Measurements from ENCODE around the gene RNF31.
"Not testable (repeated sequence)": the region's sequence is repeated elsewhere in the genome, so short reads cannot be mapped to it uniquely, and the experiment has no call there.

The RNF31 gene

DNA sequence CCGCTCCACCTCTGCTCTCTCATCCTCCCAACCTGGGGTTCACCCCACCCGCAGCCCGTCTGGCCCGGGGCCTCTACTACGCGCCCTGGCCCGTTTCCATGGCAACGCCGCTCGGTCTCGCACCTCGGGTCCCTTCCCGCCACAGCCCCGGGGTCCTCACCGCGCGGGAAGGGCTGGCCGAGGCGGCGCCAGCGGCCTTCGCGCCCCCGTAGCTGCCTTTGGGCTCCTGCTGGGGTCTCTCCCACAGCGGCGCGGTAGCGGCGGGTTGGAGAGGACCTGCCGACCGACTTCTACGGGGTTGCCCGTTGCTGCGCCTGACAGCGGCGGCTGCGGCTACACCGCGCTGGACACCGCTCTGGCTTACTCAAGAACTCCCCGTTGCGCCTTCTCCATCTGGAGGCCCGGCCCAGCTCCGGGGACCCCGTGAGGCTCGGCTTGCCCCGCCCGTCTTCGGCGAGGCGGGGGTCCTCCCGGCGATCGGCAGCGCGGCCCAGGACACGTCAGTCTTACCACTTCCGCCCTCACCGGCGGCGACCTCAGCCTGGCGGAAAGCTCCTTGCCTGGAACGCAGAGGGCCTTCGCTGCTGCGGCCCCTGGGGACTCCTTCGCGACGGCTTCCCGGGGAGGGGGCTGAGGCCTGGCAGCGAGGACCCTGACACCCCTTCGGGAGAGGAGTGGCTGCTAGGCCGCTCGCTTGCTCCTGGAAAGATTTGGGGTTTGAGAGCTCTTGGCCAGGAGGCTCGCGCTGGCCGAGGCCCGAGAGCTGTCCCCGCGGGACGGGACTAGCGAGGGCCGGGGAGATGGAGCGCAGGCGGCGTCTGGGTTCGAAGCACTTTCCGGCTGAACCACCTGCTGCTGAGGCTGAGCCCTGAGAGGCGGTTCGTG, 48.1 kb downstream of the RNF31 start, which contains the start of gene TM9SF1:
TSS of gene TM9SF1 (minus strand) at position 256 of the 885 bp plus-strand sequence. CDS start 422 bp downstream, outside the sequence.
- peaks cover 11% of the 10 kb centered on the region for H3K36me3 ChIP-seq (ENCODE audit: control insufficient read depth, insufficient read depth, low read length)
- H3K4me1 ChIP-seq (ENCODE audit: control insufficient read depth, insufficient read depth, low read length) = peaks cover 3% of the 10 kb centered on the region
- H3K9me3 ChIP-seq (ENCODE audit: control insufficient read depth, insufficient read depth, low read length) = no peaks in the 10 kb centered on the region
- H3K27me3 ChIP-seq (ENCODE audit: control insufficient read depth, insufficient read depth, low read length) = no peaks in the 10 kb centered on the region
- peak within 1 kb of the TSS; percentile 93 for H3K4me3 ChIP-seq (ENCODE audit: low read depth, low read length)
- peak within 1 kb of the TSS; percentile 91 for H3K9ac ChIP-seq (ENCODE audit: low read depth, low read length)

DNA sequence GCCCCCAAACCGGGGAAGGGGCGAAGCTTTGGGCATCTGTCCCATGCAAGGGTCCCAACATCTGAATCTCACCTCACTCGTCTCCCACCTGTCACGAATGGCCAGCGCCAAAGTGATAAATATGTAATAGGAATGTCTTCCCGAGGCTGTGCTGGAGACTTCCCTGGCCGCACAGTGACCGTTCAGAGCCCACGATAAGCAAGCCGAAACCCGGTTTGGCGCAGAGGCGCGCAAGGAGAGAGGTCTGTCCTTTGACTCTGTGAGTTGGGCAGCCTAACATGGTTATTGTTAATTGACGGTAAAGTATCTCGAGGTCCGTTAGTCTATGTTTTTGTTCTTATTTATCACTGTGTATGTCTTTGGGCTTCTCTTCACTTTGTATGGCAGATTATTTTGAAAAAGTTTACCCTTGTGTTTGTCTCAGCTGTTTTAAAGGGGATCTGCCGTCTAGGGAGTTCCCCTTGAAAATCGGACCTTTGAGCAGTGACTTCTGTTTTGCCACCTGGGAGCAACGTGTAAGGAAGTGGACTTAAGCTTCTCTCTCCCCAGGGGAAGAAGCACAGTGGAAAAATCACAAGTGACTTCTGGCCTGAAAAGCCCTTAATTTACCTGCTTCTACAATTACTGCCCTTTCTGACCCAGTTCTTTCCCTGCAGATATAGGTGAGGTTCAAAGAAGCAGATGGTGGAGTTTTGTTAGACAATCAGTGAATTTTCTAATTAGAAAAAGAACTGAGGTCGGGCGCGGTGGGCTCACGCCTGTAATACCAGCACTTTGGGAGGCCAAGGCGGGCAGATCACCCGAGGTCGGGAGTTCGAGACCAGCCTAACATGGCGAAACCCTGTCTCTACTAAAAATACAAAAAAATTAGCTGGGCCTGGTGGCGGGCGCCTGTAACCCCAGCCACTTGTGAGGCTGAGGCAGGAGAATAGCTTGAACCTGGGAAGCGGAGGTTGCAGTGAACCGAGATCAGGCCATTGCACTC, 49.1 kb downstream of the RNF31 start:
- peaks cover 3% of the 10 kb centered on the region for H3K4me1 ChIP-seq (ENCODE audit: control insufficient read depth, insufficient read depth, low read length)
- H3K36me3 ChIP-seq (ENCODE audit: control insufficient read depth, insufficient read depth, low read length) = peaks cover 15% of the 10 kb centered on the region
- H3K9me3 ChIP-seq (ENCODE audit: control insufficient read depth, insufficient read depth, low read length) = peaks cover 2% of the 10 kb centered on the region
- H3K4me3 ChIP-seq (ENCODE audit: low read depth, low read length) = peak overlapping the region; percentile 93
- no peaks in the 10 kb centered on the region for H3K27me3 ChIP-seq (ENCODE audit: control insufficient read depth, insufficient read depth, low read length)
- peak overlapping the region; percentile 91 for H3K9ac ChIP-seq (ENCODE audit: low read depth, low read length)

DNA sequence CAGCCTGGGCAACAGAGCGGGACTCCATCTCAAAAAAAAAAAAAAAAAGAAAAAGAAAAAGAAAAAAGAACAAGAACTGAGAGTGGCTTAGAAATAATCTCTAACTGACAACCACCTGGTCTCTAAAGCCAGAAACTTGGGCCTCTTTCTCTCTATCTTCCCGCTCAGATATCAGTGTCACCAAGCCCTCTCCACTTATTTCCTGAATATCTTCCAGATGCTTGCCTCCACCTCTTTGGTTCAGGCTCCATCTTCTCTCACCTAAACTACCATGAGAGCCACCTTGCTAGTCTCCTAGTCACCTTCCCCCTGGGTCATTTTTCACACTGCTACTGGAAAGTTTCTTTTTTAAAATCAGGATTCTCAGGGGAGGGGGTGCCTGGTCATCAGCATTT, 49.8 kb downstream of the RNF31 start:
- Histone ChIP-seq H3K27me3 (ENCODE audit: control insufficient read depth, insufficient read depth, low read length) (no peaks in the 10 kb centered on the region), H3K36me3 (ENCODE audit: control insufficient read depth, insufficient read depth, low read length) (peaks cover 17% of the 10 kb centered on the region), H3K4me3 (ENCODE audit: low read depth, low read length) (peak overlapping the region; percentile 26), H3K9me3 (ENCODE audit: control insufficient read depth, insufficient read depth, low read length) (peaks cover 2% of the 10 kb centered on the region), H3K4me1 (ENCODE audit: control insufficient read depth, insufficient read depth, low read length) (peaks cover 3% of the 10 kb centered on the region), H3K9ac (ENCODE audit: low read depth, low read length) (no peak overlapping the region)

DNA sequence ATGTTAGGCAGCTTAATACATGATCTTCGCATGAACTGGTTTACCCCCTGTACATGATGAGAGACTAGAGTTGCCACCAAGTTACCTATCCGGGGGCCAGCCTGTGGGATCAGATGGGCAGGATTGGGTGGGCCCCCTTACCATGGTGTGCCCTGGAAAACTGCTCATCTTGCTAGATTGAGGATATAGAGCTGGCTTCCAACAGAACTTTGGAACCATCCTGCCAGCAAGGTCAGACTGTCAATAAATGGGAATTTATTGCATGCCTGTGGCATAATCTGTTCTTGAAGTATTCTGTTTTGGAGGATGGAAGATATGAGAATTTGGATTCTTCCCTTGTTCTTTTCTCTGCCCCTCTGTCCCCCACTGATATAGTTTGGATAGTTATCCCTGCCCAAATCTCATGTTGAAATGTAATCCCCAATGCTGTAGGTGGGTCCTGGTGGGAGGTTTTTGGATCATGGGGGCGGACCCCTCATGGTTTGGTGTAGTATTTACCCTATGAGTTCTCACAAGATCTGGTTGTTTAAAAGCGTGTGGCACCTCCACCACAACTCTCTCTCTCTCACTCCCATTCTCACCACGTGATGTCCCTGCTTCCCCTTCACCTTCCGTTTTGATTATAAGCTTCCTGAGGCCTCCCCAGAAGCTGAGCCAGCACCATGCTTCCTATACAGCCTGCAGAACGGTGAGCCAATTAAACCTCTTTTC, 51.7 kb downstream of the RNF31 start:
- H3K27me3 ChIP-seq (ENCODE audit: control insufficient read depth, insufficient read depth, low read length) = no peaks in the 10 kb centered on the region
- peaks cover 8% of the 10 kb centered on the region for H3K36me3 ChIP-seq (ENCODE audit: control insufficient read depth, insufficient read depth, low read length)
- no peak overlapping the region for H3K9ac ChIP-seq (ENCODE audit: low read depth, low read length)
- no peak overlapping the region for H3K4me3 ChIP-seq (ENCODE audit: low read depth, low read length)
- H3K4me1 ChIP-seq (ENCODE audit: control insufficient read depth, insufficient read depth, low read length) = peaks cover 3% of the 10 kb centered on the region
- peaks cover 2% of the 10 kb centered on the region for H3K9me3 ChIP-seq (ENCODE audit: control insufficient read depth, insufficient read depth, low read length)

DNA sequence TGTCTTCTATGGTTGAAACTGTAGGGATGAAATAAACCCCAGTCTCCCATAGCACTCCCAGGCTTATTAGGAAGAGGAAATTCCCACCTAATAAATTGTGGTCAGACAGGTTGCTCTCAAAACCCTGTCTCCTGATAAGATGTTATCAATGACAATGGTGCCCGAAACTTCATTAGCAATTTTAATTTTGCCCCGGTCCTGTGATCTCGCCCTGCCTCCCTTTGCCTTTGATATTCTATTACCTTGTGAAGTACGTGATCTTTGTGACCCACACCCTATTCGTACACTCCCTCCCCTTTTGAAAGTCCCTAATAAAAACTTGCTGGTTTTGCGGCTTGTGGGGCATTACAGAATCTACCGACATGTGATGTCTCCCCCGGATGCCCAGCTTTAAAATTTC, 55.2 kb downstream of the RNF31 start:
- peaks cover 19% of the 10 kb centered on the region for H3K36me3 ChIP-seq (ENCODE audit: control insufficient read depth, insufficient read depth, low read length)
- H3K9ac ChIP-seq (ENCODE audit: low read depth, low read length); H3K27me3 ChIP-seq (ENCODE audit: control insufficient read depth, insufficient read depth, low read length); H3K4me1 ChIP-seq (ENCODE audit: control insufficient read depth, insufficient read depth, low read length); H3K4me3 ChIP-seq (ENCODE audit: low read depth, low read length); H3K9me3 ChIP-seq (ENCODE audit: control insufficient read depth, insufficient read depth, low read length): not testable (repeated sequence)

DNA sequence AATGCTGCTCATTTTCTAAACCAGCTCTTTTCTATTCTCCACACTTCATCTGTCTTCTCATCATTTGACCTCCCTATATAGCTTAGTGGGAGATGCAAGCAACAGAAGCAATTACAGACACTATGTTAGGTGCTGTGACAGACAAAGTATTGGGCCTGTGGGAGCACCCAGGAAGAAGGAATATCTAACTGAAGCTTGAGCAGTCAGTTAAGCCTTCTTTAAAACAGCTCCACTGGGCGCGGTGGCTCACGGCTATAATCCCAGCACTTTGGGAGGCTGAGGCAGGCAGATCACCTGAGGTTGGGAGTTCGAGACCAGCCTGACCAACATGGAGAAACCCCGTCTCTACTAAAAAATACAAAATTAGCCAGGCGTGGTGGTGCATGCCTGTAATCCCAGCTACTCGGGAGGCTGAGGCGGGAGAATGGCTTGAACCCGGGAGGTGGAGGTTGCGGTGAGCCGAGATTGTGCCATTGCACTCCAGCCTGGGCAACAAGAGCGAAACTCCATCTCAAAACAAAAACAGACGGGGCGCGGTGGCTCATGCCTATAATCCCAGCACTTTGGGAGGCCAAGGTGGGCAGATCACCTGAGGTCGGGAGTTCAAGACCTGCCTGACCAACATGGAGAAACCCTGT, 56.1 kb downstream of the RNF31 start:
- not testable (repeated sequence) for H3K27me3 ChIP-seq (ENCODE audit: control insufficient read depth, insufficient read depth, low read length); H3K4me1 ChIP-seq (ENCODE audit: control insufficient read depth, insufficient read depth, low read length); H3K9ac ChIP-seq (ENCODE audit: low read depth, low read length); H3K9me3 ChIP-seq (ENCODE audit: control insufficient read depth, insufficient read depth, low read length); H3K4me3 ChIP-seq (ENCODE audit: low read depth, low read length)
- peaks cover 19% of the 10 kb centered on the region for H3K36me3 ChIP-seq (ENCODE audit: control insufficient read depth, insufficient read depth, low read length)

DNA sequence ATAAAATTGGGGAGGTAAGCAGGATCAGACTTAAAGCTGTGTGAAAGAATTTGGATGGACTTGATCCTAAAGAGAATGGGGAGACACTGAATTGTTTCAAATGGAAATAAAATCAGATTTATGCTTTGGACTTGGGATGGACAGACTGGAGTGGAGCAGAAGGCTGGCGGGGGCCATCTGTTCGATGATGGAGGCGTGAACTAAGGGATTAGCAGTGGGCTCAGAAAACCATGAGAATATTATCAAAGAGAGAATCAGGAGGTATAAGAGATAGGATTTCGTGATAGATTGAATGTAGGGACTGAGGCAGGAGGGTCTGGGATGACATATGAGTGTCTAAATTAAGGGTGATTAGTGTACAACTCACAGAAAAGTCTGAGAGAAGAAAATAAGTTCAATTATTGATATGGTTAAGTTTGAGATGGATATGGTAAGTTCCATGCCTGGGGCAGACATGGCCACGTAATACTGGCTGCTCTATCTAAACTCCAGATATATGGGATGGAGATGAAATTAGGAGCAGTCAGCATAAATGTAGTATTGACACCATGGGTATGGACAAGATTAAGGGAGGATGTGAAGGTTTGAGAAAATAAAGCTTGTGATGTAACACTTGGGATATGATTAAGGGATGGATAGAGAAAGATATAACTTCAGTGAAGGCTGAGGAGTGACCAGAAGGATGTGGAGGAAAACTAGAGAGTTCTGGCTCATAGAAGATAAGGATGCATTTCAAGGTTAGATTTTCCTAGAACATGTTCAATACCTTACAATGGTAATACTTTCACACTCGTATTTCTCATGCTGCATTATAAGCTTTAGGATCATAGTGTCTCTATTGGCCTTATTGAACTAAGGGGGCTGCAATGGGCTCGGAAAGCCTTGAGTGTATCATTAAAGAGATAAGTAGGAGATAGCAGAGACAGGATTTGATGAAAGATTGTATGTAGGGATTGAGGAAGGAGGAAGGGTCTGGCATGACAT, 57.2 kb downstream of the RNF31 start:
- H3K4me3 ChIP-seq (ENCODE audit: low read depth, low read length) = no peak overlapping the region

DNA sequence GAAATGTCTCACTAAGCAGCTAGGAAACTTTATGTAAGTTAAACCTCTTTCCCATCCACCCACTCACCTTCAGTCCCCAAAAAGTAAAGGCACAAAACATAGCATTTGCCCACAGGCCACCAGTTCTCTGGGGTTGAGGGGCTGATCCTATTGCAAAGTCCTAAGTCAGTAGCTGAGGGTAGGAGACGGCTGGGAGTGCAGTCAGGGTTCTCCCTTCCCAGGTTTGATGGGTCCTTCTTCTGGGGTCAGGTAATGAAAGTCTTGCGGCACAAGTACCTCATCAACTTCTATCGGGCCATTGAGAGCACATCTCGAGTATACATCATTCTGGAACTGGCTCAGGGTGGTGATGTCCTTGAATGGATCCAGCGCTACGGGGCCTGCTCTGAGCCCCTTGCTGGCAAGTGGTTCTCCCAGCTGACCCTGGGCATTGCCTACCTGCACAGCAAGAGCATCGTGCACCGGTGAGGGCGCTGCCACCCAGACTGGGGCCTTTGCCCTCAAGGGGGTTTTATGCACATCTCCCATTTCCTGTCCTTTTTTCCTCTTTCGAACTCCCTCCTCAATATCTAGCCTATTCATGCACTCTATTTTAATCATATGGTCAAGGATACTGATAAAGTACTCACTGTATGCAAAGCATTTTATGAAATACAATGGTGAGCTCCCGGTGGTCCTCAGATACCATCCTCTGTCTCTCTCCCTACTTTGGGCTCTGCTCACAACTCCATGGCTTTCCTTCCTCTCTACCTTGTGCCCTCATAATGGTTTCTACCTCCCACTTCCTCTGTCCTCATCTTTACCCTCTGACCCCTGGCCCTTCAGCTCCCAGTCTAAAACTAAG, 59.2 kb downstream of the RNF31 start:
- Histone ChIP-seq H3K27me3 (ENCODE audit: control insufficient read depth, insufficient read depth, low read length) (no peaks in the 10 kb centered on the region), H3K4me3 (ENCODE audit: low read depth, low read length) (no peak overlapping the region), H3K4me1 (ENCODE audit: control insufficient read depth, insufficient read depth, low read length) (no peaks in the 10 kb centered on the region), H3K9me3 (ENCODE audit: control insufficient read depth, insufficient read depth, low read length) (no peaks in the 10 kb centered on the region), H3K9ac (ENCODE audit: low read depth, low read length) (no peak overlapping the region), H3K36me3 (ENCODE audit: control insufficient read depth, insufficient read depth, low read length) (peaks cover 30% of the 10 kb centered on the region)

More for the DNA sequence above, 57.2 kb downstream of the RNF31 start:
- Histone ChIP-seq H3K9me3 (ENCODE audit: control insufficient read depth, insufficient read depth, low read length) (peaks cover 2% of the 10 kb centered on the region), H3K9ac (ENCODE audit: low read depth, low read length) (no peak overlapping the region), H3K36me3 (ENCODE audit: control insufficient read depth, insufficient read depth, low read length) (peaks cover 22% of the 10 kb centered on the region), H3K27me3 (ENCODE audit: control insufficient read depth, insufficient read depth, low read length) (no peaks in the 10 kb centered on the region), H3K4me1 (ENCODE audit: control insufficient read depth, insufficient read depth, low read length) (no peaks in the 10 kb centered on the region)

DNA sequence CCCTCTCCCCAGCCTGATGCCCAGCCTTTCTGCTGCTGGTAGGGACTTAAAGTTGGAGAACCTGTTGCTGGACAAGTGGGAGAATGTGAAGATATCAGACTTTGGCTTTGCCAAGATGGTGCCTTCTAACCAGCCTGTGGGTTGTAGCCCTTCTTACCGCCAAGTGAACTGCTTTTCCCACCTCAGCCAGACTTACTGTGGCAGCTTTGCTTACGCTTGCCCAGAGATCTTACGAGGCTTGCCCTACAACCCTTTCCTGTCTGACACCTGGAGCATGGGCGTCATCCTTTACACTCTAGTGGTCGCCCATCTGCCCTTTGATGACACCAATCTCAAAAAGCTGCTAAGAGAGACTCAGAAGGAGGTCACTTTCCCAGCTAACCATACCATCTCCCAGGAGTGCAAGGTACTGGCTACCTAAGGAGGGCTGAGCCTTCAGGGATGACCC, 59.8 kb downstream of the RNF31 start:
- Histone ChIP-seq H3K4me1 (ENCODE audit: control insufficient read depth, insufficient read depth, low read length) (no peaks in the 10 kb centered on the region), H3K9ac (ENCODE audit: low read depth, low read length) (no peak overlapping the region), H3K4me3 (ENCODE audit: low read depth, low read length) (no peak overlapping the region), H3K27me3 (ENCODE audit: control insufficient read depth, insufficient read depth, low read length) (no peaks in the 10 kb centered on the region), H3K36me3 (ENCODE audit: control insufficient read depth, insufficient read depth, low read length) (peaks cover 27% of the 10 kb centered on the region), H3K9me3 (ENCODE audit: control insufficient read depth, insufficient read depth, low read length) (no peaks in the 10 kb centered on the region)
